WTC11 (cell line): Measurements from ENCODE around the gene EIF2AK3. TPM values are rescaled to one million over a fixed set of nuclear protein-coding genes. Genes with fewer than 3 reads are reported as not detected.
"Not testable (repeated sequence)": the region's sequence is repeated elsewhere in the genome, so short reads cannot be mapped to it uniquely, and the experiment has no call there.

Experiments used
- ATAC-seq: fragments of 200-7000 bp; cut with Tn5 transposase; 2 replicates; pipeline ENCODE4 v1.10.0; 2021; ENCODE audit warnings: mild to moderate bottlenecking, moderate library complexity
- CTCF ChIA-PET: fragments of 300-600 bp; sonication (Branson Sonifier 250); formaldehyde crosslinking; loops from one replicate; lab custom pipeline; 2021; ENCODE audit warnings: antibody characterized with exemption; lab: Charles Lee
- POLR2A ChIA-PET: fragments of 350-600 bp; sonication (Branson Sonifier 250); formaldehyde crosslinking; loops from one replicate; lab custom pipeline; 2021; ENCODE audit warnings: antibody characterized with exemption; lab: Charles Lee
- DNase-seq: peaks from one replicate; pipeline ENCODE4 v3.0.0; 2021; ENCODE audit warnings: low spot score
- H3K27ac Mint-ChIP-seq: 2 replicates; pipeline ENCODE4 v1.8.0; 2021; ENCODE audit warnings: mixed read lengths
- H3K27me3 Mint-ChIP-seq: 2 replicates; pipeline ENCODE4 v1.8.0; 2021; ENCODE audit warnings: low read depth, mild to moderate bottlenecking, moderate library complexity, mixed read lengths
- H3K36me3 Mint-ChIP-seq: 2 replicates; pipeline ENCODE4 v1.8.0; 2021; ENCODE audit warnings: mixed read lengths
- H3K4me1 Mint-ChIP-seq: 2 replicates; pipeline ENCODE4 v1.8.0; 2022; ENCODE audit warnings: mixed read lengths
- H3K4me3 Mint-ChIP-seq: 2 replicates; pipeline ENCODE4 v1.8.0; 2021; ENCODE audit warnings: mild to moderate bottlenecking, moderate library complexity, mixed read lengths
- H3K9me3 Mint-ChIP-seq: 2 replicates; pipeline ENCODE4 v1.8.0; 2021; ENCODE audit warnings: mixed read lengths
- AR ChIP-seq: fragments of 250-450 bp; sonication (Bioruptor Pico); IDR thresholded peaks from 2 replicates; pipeline ENCODE4 v1.9.0; 2021; ENCODE audit warnings: mild to moderate bottlenecking
- ATF2 ChIP-seq: sonication (generic); formaldehyde crosslinking; IDR thresholded peaks from 2 replicates; pipeline ENCODE4 v1.8.1; 2022; ENCODE audit warnings: low read depth, missing genetic modification reagents, borderline replicate concordance
- CDX4 ChIP-seq: fragments of 250-450 bp; sonication (Bioruptor Pico); IDR thresholded peaks from 2 replicates; pipeline ENCODE4 v1.9.0; 2021; ENCODE audit warnings: moderate library complexity, mild to moderate bottlenecking, inconsistent platforms, borderline replicate concordance
- ERG ChIP-seq: fragments of 250-450 bp; sonication (Bioruptor Pico); IDR thresholded peaks from 2 replicates; pipeline ENCODE4 v1.8.0; 2021; ENCODE audit warnings: mild to moderate bottlenecking
- HMGA2 ChIP-seq: fragments of 250-450 bp; sonication (Bioruptor Pico); IDR thresholded peaks from 2 replicates; pipeline ENCODE4 v1.4.0; 2021; ENCODE audit warnings: mild to moderate bottlenecking, moderate library complexity
- JUN ChIP-seq: sonication (generic); formaldehyde crosslinking; IDR thresholded peaks from 2 replicates; pipeline ENCODE4 v1.8.0; 2023; ENCODE audit warnings: mild to moderate bottlenecking, missing genetic modification reagents
- NFE2L1 ChIP-seq: sonication (generic); formaldehyde crosslinking; IDR thresholded peaks from 2 replicates; pipeline ENCODE4 v1.8.1; 2023; ENCODE audit warnings: missing genetic modification reagents
- TCF7 ChIP-seq: sonication (generic); formaldehyde crosslinking; IDR thresholded peaks from 2 replicates; pipeline ENCODE4 v1.8.0; 2022; ENCODE audit warnings: mild to moderate bottlenecking, low read depth, missing genetic modification reagents, moderate library complexity
- TEAD1 ChIP-seq: sonication (generic); formaldehyde crosslinking; IDR thresholded peaks from 2 replicates; pipeline ENCODE4 v1.8.0; 2022; ENCODE audit warnings: mild to moderate bottlenecking, missing genetic modification reagents
- TP53 ChIP-seq: sonication (generic); formaldehyde crosslinking; IDR thresholded peaks from 2 replicates; pipeline ENCODE4 v1.8.1; 2023; ENCODE audit warnings: mild to moderate bottlenecking, missing genetic modification reagents
- USF1 ChIP-seq: sonication (generic); formaldehyde crosslinking; IDR thresholded peaks from 2 replicates; pipeline ENCODE4 v1.8.0; 2022; ENCODE audit warnings: mild to moderate bottlenecking, missing genetic modification reagents
- USF2 ChIP-seq: sonication (generic); formaldehyde crosslinking; IDR thresholded peaks from 2 replicates; pipeline ENCODE4 v1.8.1; 2023; ENCODE audit warnings: mild to moderate bottlenecking, missing genetic modification reagents, moderate library complexity
- ZBTB21 ChIP-seq: sonication (generic); formaldehyde crosslinking; IDR thresholded peaks from 2 replicates; pipeline ENCODE4 v1.8.1; 2023; ENCODE audit warnings: mild to moderate bottlenecking, missing genetic modification reagents, borderline replicate concordance
- ZNF232 ChIP-seq: sonication (generic); formaldehyde crosslinking; IDR thresholded peaks from 2 replicates; pipeline ENCODE4 v1.8.0; 2022; ENCODE audit warnings: mild to moderate bottlenecking, missing genetic modification reagents
- total RNA-seq: library from RNA; stranded (reverse); gene quantifications from 3 replicates; pipeline ENCODE4 v1.2.3, GENCODE V29; 2021

The EIF2AK3 gene
- total RNA-seq, 1 experiment from 2014 or later: 20.8 TPM

GRCh38 chr2:88624477-88624876 lies 2.8 kb downstream of the EIF2AK3 start:
- ATAC-seq: no peak
- Mint-ChIP-seq H3K36me3 (no peaks in the 10 kb centered on the region), H3K9me3 (no peaks in the 10 kb centered on the region)
- ChIA-PET POLR2A (no interaction called here), CTCF (no interaction called here)
- TF ChIP-seq USF1: peak; percentile 17; the same call in 1 of the 2 replicates
- TF ChIP-seq USF2: peak; percentile 15; the same call in 1 of the 2 replicates
- no peak for TF ChIP-seq ERG (CRISPR knock-in tag)
- TF ChIP-seq, all 79 proteins: peak for 2
- DNase-seq: no peak
- H3K27me3 Mint-ChIP-seq: no peaks in the 10 kb centered on the region
- peaks cover 19% of the 10 kb centered on the region for H3K4me1 Mint-ChIP-seq
- H3K27ac Mint-ChIP-seq: no peak overlapping the region
- no peak overlapping the region for H3K4me3 Mint-ChIP-seq

- DNase-seq, CTCF ChIA-PET, H3K27ac Mint-ChIP-seq, H3K9me3 Mint-ChIP-seq, POLR2A ChIA-PET, ATAC-seq, H3K27me3 Mint-ChIP-seq, H3K4me3 Mint-ChIP-seq, H3K36me3 Mint-ChIP-seq: not testable (repeated sequence)
- peaks cover 13% of the 10 kb centered on the region for H3K4me1 Mint-ChIP-seq
These were observed 3.3 kb downstream of the EIF2AK3 start for GRCh38 chr2:88623831-88624465.

- CTCF ChIA-PET: interaction anchor here (2.7 kb wide), 1 partner anchor 47 kb away, joined by 7 read pairs; no protein-coding TSS in a partner anchor
These were observed 5.0 kb downstream of the EIF2AK3 start for GRCh38 chr2:88622307-88622706.

More at GRCh38 chr2:88622307-88622706, 5.0 kb downstream of the EIF2AK3 start:
- Mint-ChIP-seq H3K9me3 (no peaks in the 10 kb centered on the region), H3K36me3 (no peaks in the 10 kb centered on the region), H3K27me3 (no peaks in the 10 kb centered on the region), H3K4me3 (no peak overlapping the region), H3K4me1 (peaks cover 8% of the 10 kb centered on the region; the same call in 1 of the 2 replicates), H3K27ac (no peak overlapping the region)
- DNase-seq: no peak
- ATAC-seq: no peak
- POLR2A ChIA-PET: no interaction called here
- TF ChIP-seq NFE2L1 (CRISPR knock-in tag): no peak
- no peak for TF ChIP-seq TCF7 (CRISPR knock-in tag)
- TF ChIP-seq TP53 (CRISPR knock-in tag): no peak
- TF ChIP-seq ZBTB21 (CRISPR knock-in tag): no peak
- no peak for TF ChIP-seq TEAD1 (CRISPR knock-in tag)
- no peak for TF ChIP-seq ZNF232 (CRISPR knock-in tag)
- no peak for TF ChIP-seq JUN
- no peak for TF ChIP-seq USF1
- TF ChIP-seq AR (CRISPR knock-in tag): no peak
- TF ChIP-seq HMGA2: no peak
- TF ChIP-seq CDX4: no peak
- TF ChIP-seq ATF2 (CRISPR knock-in tag): no peak
